GM21381 (cell line): ENCODE measurements around the gene DNAAF1.

Experiments
- ATAC-seq: cut with Tn5 transposase; IDR thresholded peaks from one replicate; pipeline ENCODE4 v1.9.1; 2021; ENCODE audit warnings: mild to moderate bottlenecking, moderate library complexity; ENCODE audit not compliant: unreplicated experiment

Gene DNAAF1

DNA sequence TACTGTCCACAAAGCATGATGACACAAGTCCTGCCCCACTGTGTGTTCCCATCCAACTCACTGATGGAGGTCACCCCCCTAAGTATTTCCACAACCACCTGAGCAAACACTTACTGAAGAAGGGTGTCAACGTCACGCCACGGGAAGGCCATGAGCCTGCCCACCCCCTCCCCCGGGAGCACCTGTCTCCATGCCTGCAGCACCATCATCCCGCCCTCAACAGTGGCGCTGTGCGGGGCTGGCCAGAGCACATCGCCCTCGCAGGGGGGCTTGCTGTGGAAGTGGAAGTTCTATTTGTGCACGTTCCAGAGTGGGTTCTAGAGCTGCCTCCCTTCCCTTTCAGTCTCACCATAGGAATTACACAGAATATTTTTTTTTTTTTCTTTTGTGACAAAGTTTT lies 24.1 kb upstream of the DNAAF1 start:
- ATAC-seq: no peak

DNA sequence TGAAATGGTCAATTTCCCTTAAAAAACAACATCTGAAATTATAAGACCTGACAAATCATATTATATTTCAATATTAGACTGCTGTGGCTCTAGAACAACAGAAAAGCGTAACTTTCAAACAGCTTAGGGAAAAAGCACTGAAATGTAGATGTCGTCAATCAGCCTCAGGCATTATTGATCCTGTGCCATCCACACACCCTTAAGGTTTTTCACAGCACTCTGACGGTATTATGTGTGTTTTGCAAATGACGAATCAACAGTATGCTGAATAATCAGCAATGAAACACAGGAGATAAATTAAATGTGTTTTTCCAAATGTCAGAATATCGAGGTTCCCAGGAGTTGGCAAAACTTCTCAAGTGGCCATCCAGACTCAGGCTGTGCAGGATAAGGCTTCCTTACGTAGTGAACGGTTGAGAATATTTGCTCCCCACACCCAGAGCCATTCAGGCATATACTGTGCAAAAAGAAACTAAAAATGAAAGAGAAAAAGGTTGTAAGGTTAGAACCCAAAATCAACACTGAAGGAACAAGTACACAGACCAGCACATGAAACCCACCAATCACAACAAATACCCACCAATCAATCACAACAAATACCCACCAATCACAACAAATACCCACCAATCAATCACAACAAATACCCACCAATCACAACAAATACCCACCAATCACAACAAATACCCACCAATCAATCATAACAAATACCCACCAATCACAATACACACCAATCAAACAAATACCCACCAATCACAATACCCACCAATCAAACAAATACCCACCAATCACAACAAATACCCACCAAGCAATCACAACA lies 20.6 kb upstream of the DNAAF1 start:
- no peak for ATAC-seq

DNA sequence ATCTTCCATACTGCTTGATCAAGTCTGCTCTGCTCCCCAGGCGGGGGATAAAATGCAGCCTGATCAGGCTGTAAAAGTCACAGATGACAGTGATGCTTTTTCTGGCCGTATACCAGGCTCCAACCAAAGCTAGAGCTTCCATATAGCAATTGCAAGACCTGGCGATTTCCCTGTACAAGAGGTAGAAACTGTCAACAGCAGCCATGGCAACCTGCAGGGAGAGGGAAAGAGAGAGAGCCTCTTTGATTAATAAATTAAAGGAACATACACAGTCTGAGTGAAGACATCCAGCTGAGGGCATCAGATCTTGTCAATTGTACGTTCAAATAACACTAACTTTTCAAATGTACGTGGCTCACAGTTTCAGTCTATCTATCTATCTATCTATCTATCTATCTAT lies 14.0 kb upstream of the DNAAF1 start:
- no peak for ATAC-seq

DNA sequence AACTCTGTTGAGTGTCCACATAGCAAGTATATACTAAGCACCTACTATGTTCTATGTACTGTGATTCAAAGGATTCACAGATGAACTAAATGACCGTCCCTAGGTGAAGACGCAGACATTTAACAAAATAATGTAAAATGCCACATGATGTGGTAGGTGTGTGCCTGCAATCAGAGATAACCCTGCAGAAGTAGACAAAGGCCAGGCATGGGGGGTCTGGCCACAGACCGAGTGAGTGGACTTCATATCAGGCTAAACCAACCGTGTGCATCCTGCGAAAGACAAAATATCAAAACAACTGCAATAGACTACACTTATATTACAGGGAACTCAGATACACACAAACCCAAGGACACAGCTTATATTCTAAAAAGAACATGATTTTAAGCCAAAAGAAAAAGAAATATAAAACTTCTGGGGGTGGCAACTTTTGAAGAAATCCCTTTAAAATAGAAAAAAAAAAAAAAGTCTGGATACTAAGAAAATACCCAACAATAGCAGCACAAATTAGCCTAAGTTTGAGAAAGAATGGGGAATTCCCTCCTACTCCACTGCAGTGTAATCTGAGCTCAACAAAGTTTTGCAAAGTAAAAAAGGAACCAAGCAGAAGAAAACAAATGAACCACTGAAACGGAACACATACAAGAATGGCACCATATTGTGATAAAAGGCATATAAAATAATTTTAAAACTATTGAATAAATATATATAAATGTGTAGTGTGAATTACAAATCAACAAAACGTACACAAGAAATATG lies 12.4 kb upstream of the DNAAF1 start:
- ATAC-seq: no peak

DNA sequence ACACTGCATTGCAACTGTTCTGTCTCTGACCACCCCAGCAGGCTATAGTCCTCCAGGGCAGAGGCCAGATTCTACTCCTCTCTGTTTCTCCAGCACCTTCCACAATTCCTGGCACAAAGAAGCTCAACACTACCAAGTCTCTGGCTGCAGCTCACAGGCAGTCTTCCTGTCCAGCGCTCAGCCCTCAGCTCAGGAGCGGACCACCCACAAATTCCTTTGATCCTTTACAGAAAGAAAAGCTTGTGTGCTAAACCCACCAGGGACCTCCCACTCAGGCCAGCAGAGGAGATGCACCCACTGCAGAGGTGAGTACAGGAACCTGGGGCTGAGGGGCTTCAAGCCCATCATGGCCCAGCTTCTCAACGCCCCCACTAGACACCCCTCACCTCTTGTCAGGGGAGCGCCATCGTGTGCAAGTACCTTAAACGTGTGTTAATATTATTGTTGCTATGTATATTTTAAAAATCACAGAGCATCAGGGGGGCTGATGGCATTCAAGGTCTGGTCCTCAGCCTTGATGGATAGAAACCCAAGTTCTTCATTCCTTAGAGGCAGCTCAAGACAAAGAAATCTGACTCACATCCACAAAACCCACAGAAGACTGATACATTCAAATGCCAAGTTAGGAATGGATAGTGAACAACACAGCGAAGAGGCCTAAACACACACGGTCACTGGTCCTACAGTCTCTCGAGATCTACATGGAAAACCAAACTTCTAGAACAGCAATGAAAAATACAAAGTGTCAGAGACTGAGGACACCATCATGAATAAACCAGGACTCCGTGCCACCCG lies 8.6 kb upstream of the DNAAF1 start:
- no peak for ATAC-seq

DNA sequence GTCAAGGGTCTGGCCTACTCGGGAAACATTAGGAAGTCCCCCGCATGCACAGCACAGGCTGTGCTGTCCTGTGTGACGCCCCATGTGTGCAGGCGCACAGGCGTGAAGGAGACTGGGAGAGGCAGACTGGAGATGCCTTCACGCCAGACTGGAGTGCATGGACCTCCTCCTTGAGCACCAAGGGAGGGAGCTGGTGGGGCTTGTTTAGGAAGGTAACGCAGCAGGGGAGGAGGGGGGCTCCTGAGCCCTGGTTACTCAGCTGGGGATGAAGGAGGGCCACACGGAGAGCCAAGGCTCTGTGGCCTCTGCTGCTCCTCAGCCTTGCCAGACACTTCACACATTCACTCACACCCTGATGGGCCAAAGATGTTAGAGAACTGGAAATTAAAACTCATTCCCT lies 7.8 kb upstream of the DNAAF1 start:
- ATAC-seq: no peak

DNA sequence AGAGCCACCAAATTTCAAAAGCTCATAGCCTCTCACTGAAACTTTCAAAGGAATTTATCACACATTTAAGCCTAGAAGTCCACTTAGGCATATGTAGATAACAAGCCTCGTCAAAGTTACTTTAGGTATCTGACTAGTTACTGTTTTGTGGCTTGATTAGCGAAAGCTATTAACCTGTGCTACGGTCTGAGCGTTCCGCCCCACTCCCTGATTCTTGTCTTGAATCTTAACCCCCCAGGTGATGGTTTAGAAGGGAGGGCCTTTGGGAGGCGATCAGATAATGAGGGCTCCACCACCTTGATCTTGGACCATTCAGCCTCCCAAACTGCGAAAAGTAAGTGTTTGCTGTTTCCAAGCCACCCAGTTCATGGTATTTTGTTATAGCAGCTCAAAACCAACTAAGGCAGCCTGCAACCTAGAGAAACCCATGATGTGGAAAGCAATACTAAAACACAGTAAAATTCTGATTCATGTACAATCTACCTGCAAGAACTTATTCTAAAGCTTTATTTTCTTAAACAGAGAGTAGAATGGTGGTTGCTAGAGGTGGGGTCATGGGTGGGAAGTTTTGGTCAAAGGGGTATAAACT lies 7.2 kb upstream of the DNAAF1 start:
- ATAC-seq: no peak

DNA sequence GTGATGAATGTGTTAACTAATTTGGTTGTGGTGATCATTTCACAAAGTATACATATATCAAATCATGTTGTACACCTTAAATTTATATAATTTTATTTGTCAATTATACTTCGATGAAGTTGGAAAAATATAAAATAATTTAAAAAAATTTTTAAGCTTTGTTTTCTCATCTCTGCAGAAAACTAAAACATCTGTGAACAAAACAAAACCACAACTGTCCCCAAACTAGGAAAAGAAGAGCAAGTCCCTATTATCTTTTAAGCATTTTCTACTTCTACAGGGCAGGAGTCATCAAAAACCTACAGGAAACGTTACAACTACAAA lies 6.6 kb upstream of the DNAAF1 start:
- no peak for ATAC-seq

DNA sequence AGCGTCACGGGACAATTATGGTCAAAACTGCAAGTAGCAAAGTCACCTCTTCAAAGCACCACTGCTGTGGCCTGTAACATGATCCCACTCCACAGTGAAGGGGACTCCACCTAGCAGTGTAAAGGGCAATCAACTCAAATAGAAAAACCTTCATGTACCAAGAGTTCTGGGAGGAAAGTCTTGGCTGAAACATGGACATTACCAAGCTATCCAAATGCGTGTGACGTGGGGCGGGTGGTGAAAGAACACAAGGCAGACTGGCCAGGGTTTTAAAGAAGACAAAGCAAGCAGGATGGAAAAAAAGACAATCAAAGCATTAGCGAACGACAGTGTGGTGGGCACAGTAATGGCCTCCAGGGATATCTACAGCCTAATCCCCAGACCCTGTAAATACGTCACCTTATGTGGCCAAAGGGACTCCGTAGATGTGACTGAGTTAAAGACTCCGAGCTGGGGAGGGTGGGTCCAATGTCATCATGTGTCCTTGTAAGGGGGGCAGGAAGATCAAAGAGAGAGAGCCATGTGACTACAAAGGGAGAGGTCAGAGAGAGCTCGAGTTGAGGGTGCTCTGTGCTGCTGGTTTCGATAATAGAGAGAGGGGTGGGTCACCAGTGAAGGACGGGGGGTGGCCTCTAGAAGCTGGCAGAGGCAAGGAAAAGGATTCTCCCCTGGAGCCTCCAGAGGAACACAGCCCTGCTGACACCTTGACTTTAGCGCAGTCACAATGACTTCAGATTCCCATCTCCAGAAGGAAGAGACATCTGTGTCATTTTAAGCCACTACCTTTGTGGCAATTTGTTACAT lies 6.1 kb upstream of the DNAAF1 start:
- peak; percentile 82 for ATAC-seq

DNA sequence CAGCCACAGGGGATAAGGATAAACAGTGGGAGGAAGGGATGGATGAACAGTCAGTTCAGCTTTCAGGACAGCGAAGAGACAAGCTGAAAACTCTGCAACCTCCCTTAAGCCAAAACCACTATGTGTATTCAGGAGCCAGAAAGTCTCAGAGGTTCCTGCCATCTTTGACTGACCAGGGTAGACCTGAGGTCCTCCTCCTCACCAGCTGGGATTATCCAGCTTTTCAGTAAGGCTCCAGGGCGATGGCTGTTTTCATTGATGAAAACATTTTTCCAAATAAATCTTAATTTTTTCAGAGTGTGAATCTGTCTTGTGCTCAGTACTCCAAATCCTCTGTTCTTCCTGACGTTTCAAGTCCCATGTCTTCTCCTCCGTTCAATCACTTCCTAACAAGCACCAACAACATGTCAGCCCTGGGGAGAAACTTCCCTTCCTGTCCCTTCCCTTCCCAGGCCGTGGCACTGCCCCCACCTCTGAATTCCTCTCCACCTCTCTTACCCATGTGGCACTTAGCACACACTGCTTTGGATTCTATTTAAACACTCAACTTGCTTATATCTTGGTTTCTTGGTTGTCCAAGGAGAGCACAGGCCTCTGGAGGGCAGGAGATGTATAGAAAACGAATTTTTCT lies 5.4 kb upstream of the DNAAF1 start:
- no peak for ATAC-seq

DNA sequence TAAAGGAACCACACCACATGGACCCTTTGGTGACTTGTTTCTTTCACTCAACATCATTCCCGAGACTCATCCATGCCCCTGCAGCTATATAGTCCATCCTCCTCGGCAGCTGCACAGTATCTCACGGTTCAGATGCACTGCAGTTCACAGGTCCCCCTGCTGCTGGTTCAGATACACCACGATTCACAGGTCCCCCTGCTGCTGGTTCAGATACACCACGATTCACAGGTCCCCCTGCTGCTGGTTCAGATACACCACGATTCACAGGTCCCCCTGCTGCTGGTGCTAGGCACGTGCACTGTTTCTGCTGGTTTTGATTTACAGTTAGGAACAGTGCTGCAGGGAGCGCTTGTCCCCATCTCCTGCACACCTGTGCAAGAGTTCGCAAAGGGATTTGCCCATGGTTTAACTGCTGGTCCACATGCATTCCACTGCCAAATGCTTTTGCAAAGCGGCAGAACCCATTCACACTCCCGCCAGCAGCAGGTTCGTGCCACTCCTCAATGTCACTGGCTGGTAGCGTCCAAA lies 3.9 kb upstream of the DNAAF1 start:
- no peak for ATAC-seq

DNA sequence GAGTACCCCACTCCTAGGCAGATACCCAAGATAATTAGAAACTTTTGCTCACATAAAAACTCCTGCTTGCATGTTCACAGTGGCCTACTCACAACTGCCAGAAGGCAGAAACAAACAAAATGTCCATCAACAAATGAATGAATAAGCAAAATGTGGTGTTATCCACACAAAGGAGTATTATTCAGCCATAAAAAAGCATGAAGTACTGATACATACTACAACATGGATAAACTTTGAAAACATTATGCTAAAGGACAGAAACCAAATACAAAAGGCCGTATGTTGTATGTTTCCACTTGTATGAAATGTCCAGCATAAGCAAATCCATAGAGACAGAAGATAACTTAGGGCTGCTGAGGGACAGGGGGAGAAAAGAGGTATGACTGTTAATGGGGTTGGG lies 2.0 kb upstream of the DNAAF1 start:
- no peak for ATAC-seq

DNA sequence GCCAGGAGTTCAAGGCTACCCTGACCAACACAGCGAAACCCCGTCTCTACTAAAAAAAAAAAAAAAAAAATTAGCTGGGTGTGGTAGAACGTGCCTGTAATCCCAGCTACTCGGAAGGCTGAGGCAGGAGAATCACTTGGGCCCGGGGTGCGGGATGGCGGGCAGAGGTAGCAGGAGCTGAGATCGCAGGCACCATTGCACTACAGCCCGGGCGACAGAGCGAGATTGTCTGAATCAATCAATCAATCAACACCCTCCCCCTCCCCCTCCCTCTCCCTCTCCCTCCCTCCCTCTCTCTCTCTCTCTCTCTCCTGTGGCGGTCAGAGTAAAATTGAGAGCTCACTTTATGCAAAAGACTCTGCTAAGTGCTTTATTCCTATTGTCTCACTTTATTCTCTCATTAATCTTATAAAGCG lies 1.3 kb upstream of the DNAAF1 start:
- no peak for ATAC-seq

DNA sequence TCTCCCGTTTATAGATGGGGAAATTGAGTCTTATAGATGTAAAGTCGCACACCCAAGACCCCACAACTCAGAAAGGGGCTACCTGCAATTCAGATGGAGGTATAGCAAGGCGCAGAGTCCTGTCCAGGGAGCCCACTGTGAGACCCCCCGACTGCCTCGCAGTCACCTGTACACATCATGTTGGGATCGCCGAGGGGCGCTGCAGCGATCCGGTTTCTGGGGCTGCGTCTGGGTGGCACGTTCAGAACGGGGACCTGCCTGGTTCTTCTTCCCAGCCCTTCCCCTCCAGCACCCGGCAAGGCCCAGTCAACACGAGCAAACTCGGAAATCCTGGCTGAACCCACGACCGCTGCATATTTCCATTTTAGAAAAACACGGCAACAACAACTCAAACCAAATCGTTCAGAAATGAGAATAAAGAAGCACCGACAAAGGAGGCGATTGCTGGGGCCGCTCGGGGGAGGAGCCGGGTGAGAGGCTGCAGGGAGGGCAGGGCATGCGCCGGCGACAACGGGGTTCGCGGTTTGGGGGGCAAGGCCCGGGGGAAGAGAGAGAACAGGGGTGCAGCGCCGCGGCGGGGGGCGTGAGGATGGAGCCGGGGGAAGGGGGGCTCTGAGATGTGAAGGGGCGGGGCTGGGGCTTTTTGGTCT lies 774 bp upstream of the DNAAF1 start:
- peak; percentile 19 for ATAC-seq

DNA sequence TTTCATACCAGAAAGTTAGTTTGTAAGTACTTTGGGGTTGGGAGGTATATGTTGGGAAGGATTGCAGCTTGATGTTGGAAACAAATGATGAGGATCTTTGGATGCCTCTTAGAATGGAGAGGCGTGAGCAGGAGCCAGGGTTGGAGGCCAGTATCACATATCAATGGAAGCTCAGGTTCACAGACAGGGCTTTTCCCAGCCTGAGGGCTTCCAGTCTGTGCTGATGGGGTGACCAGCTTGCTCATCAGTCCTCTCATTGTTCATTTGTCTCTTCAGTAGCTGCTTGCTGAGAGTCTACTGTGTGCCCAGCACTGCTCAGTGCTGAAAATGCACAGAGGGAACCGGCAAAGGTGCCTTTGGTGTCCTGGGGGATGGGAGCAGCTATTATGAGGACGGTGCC lies 5.8 kb downstream of the DNAAF1 start:
- no peak for ATAC-seq

DNA sequence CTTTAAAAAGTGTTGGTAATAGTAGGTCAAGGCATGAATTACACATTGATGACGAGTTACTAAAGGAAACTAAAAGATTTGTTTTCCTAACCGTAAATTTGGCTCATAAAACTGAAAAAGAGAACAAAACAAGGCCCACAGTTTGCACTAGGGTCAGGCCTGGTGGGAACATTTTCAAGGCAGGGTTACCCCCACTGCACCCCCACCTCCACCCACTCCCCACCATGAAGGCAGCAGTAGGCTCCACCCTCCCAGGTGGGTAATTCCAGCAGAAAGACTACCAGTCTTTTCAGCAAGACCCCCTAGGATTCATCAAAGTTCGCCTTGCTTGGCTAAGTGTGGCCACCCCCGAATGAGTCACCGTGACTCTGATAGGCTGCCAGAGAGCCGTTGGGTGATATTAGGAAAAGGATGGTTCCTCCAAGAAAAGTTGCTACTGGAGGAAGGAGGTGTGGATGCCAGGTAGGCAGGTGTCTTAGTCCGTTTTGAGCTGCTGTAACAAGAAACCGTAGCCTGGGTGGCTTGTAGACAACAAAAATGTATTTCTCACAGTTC lies 8.6 kb downstream of the DNAAF1 start:
- no peak for ATAC-seq

DNA sequence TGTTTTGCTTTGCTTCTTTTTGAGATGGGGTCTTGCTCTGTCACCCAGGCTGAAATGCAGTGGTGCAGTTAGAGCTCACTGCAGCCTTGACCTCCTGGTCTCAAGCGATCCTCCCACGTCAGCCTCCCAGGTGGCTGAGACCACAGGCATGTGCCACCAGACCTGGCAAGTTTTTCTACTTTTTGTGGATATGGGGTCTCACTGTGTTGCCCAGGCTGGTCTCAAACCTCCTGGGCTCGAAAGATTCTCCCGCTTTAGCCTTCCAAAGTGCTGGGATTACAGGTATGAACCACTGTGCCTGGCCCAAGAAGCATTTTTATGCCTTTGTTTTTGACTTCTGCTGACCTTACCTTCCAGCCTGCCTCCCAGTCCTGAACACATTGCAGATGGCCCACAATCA lies 10.1 kb downstream of the DNAAF1 start:
- no peak for ATAC-seq

DNA sequence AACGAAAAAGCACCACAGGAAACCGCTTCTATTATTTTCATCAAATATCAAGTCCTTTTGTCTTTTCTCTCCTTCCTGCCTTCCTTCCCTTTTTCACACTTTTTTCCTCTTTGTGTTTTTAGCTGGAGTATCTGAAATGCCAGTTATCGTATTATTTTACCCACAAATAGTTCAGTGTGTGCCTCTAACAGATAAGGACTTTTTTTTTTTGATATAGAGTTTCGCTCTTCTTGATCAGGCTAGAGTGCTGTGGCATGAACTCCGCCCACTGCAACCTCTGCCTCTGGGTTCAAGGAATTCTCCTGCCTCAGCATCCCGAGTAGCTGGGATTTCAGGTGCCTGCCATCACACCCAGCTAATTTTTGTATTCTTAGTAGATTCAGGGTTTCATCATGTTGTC lies 10.7 kb downstream of the DNAAF1 start:
- no peak for ATAC-seq

DNA sequence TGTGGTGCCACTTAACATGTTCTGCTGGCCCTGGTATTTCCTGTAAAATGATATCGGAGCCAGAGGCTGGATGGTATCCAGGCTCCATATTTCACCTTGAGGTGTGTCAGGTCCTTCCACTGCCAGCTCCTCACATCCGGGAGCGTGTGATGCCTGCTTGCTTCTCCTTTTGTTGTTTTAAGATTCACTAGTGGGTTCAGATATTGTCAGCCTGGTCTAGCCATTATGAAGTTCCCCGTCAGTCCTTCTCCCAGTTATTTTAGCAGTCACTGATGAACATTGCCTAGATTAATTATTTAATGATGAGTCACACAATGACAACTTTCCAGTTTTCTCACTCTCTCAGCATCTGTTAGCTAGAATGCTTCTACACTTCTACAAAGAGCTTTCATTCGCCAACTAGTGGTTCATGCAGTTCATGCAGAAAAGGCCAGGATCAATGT lies 11.3 kb downstream of the DNAAF1 start:
- ATAC-seq: no peak
